HK-2 (cell line): Measurements from ENCODE around the gene CNTN4.

ENCODE experiments used
- DNase-seq: peaks from one replicate; pipeline ENCODE4 v3.0.0-alpha.2; 2018; ENCODE audit not compliant: unreplicated experiment

Gene CNTN4

DNA sequence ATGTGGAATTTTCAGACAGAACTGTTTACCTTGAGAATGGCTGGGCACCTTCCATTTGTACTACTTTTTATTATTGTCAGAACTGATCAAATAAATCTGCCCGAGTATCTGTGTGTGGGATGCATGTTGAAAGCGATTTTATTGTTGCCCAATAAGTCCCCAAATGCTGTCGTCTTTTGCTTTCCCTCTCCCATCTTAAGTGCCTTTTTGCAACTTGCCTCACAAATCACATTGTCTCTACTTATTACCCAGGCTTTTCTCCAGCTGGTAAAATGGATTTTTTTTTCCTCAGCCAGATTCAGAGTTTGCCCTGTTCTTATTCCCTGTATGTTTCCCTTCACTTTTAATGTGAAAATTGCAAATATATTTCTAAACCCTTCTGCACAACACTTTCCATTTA lies 163.1 kb downstream of the CNTN4 start:
- DNase-seq = no peak

DNA sequence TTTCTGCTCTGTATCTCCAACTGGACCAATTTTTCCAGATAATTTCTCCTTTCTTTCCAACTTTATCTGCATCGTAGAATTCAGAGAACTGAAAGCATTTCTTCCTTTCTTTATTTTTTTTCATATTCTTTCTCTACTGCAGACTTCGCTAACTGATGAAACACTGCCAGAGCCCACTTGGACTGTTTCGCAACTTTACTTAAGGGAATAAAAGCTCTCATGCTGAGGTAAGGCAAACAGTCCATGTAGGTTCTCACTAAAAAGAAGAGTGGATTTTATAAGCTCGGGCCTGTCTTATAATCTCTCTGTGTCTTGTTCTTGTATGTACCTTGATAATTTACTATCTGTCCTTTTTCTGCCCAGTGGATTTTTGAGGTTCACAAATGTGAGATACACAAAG lies 163.5 kb downstream of the CNTN4 start:
- DNase-seq = no peak

DNA sequence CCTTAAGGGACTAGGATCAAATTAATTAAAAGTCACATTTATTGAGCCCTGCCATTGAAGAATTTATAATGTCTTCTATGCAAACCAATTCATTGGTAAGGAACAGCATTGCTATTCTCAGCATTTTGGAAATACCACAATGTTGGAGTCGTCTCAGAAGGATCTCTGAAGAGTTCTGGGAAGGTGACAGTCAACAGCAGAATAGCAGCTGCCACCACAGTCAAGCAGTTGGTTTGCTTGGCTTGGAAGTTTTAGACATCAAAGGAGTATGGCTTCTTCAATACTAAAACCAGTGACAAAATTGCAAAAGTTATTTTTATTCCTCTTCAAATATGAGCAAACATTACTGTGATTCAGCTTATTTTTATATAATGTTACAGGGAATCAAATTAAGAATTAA lies 167.9 kb downstream of the CNTN4 start:
- DNase-seq = no peak

DNA sequence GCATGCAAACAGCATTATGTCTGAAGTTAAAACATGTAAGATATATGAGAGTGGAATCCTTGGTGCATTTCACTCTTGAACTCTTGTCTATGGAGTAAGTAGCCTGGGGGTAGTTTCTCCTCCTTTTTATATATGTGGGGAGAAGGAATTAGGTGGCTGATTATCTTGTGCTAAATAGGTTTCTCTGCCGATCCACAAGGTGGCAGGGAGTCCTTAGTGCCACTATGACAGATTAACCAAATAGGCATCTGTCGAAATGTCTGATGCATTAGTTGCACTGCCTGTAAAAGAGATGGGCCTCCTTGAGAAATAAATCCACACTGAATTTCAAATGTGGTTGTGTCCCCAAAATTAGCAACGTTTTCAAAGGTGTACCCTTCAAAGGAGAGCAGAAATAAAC lies 170.1 kb downstream of the CNTN4 start:
- DNase-seq = no peak

DNA sequence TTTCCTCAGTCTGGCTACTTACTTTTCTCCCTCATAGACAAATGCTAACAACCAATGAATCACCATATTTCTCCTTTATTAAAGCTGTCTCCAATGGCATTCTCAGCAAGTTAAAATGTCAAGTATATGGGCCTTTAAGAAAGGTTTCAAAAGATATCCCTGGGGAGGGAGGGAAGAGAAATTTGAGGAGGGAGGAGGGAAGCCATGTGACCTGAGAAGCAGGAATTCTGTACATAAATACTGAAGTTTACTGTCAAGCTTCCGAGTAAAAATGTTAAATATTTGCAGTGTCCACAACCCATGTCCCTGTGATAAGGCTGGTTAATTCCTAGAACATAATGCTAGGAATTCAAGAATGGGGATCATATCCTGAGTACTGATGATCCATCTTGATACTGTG lies 175.9 kb downstream of the CNTN4 start:
- no peak for DNase-seq

DNA sequence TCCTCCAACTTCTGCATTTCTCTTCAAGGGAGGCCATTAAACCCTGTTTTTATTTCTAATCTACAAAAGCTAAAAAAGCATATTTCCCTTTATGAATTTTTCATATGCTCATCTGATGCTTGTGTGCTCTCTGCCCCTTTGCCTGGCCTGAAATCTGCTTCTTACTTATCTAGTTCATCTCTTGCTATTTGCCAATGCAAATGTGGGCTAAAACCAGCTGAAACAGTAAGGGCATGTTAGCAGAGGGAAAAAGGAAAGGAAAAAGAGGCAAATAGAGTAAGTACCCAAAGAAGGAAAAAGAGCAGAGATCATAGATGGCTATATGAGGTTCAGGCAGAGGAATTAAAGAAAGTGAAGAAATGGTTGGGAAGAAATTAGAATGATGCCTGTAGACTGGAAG lies 185.2 kb downstream of the CNTN4 start:
- DNase-seq = no peak

DNA sequence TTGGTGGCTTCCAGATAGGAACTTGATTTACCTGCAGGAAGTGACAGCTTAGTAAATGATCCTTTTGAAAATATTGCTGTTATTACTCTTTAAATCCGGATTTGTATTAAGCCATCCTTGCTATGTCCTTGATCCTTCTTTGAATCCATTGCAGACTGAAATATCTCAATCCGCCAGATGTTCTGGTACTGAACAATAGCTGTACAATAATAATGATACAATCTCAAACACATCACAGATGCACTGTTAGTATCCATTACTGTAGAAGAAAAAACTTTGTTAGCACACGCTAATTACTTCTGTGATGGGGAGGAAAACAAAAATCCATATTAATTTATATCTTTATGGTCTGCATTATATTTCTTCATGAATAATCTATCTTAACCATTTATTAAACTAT lies 202.3 kb downstream of the CNTN4 start:
- no peak for DNase-seq

DNA sequence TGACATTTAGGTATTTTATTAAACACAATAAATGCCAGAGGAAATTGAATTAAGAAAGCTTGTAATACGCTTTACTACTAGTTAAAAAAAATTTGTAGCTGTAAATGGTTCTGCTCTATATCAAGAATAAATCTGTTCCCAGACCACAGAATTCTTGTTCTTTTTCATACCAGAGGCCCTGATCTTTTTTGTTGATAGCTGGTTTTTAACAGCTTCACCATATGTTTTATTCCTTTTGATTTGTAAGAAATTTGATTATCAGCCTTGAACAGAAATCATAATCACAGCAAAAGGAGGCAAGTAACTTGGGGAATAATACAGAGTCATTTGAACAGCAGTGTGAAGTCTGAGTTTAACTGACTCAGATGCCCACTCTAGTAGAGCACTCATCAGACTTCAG lies 202.7 kb downstream of the CNTN4 start:
- no peak for DNase-seq

DNA sequence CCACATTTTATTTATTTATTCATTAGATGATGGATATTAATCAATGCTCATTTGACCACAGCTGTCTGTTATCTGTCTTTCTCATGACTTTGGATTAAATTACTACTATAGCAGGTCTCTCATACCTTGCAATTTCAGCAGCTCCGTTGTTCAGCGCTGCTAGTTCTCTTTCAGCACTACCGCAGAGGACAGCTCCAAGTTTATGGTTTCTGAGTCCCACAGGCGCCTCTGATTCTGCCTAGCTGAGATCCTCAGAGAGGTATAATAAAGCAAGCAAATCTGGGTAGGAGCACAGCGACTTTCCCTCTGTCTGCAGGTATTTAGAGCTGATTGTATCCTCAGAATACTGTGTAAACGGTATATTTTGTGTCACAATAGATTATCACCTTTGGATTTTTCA lies 204.9 kb downstream of the CNTN4 start:
- DNase-seq = peak; percentile 2

DNA sequence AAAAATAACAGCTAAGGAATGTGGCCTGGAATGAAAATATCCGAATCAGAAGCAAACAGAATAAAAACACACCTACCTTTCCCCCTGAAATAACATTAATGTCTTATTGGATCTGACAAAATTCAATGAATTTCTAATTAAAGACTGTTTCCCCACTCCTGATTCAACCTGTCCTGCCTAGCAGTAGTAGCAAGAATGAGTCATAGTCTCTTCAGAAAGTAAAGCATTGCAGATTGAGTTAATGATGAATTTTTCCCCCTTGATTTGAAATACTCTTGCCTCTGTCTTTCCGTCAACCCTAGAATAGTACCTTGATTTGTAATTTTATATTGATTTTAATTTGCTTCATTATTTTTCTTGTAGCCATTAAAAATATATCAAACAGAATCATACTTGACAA lies 212.4 kb downstream of the CNTN4 start:
- DNase-seq = no peak

DNA sequence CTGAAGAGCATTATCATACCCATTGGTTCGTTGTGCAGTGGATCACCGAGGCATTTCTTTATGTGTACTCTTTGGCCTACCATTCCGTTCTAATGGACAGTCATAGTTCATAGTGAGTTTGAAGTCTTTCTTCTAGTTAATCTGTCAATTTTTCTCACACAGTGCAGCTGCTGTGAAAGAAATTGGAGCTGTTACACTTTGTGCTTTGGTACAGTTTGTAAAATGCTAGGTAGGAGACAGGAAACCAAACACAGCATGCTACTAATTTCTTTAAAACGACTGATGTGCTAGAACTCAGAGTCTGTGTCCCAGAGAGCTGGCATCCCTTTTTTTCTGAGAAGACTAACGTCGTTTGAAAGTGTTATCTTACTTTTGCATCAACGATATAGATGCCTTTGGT lies 218.9 kb downstream of the CNTN4 start:
- no peak for DNase-seq

DNA sequence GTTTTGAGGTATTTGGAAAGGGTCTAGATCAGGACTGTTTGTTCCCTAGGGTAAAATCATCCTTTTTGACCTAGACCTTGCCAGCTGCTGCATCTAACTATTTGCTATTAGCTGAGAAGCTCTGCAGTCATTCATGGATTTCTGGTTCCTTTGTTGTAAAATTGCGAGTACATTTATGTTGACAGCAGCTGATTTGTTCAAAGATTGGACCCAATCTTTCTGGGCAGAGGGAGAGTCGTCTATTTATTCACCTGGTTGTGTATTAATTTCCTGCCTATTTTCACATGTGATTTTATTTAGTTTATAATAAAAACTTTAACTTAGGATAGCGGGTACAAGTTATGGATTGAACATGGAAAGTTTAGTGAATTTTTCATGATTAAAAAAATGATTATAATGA lies 236.3 kb downstream of the CNTN4 start:
- DNase-seq = no peak

DNA sequence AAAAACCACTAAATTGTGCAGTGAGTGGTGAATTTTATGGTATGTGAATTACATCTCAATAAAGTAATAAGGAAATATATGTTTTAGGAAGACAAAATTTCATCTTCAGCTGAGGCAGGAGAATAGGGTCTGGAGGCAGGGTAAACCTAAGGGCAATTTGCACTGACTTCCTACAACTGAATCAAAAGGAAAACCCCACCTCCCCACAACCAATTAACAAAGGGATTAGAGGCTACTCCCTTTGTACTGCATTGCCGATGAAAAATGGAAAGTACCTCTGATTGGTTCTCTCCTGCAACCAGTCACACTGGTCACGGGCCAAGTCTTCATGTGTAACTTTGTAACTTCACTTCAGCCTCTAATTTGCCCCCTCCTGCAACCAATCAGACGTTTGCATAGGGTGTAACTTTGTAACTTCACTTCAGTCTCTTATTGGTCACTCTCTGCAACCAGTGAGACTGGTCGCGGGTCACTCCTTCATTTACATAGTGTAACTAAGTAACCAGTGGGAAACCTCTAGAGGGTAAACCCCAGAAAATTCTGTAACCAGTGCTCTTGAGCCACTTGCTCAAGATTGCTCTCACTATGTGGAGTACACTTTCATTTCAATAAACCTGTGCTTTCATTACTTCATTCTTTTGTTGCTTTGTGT lies 244.5 kb downstream of the CNTN4 start:
- no peak for DNase-seq

DNA sequence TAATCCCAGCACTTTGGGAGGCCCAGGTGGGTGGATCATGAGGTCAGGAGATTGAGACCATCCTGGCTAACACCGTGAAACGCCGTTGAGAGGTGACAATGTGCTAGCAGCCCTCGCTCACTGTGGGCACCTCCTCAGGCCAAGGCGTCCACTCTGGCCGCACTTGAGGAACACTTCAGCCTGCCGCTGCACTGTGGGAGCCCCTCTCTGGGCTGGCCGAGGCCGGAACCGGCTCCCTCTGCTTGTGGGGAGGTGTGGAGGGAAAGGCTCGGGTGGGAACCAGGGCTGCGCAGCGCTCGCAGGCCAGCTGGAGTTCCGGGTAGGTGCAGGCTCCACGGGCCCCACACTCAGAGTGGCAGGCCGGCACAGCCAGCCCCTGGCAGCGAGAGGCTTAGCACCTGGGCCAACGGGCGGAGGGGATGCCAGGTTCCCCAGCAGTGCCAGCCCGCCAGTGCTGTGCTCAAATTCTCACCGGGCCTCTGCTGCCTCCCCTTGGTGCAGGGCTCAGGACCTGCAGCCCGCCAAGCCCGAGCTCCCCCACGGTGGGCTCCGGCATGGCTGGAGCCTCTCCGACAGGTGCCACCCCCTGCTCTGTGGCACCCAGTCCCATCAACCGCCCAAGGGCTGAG lies 253.6 kb downstream of the CNTN4 start:
- DNase-seq = no peak

DNA sequence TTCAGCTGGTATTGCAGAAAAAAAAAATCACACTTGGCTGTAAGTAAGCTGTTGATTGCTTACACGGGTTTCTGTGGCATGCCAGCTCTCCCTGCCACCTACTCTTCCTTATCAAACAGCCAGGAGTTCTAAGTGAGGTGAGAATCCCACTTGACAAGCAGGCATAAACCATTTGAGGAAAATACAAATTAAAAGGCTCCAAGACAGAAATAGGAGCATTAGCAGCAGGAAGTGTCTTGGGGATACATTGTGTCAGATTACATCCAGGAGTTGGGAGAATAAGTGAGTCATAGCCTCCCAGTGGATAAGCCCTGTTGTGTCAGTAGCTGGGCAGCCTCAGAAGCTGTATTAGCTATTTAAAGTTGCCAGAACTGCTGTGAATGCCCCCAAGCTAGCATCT lies 256.0 kb downstream of the CNTN4 start:
- DNase-seq = peak; percentile 5

DNA sequence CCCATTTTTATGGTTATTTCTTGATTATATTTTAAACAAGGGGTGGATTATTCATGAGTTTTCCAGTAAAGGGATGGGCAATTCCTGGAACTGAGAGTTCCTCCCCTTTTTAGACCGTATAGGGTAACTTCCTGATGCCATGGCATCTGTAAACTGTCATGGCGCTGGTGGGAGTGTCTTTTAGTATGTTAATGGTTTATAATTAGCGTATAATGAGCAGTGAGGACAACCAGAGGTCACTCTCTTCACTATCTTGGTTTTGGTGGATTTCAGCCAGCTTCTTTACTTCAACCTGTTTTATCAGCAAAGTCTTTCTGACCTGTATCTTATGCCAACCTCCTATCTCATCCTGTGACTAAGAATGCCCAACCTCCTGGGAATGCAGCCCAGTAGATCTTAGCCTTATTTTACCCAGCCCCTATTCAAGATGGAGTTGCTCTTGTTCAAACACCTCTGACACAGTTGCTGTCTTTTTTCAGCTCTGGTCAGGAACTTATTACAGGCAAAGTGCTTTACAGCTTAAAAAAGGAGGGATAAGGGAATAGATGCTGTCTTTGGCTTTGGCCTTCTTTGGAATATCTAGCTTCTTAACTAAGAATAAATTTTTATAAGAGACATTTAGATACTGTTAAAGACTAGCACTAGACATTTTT lies 257.8 kb downstream of the CNTN4 start:
- DNase-seq = no peak

DNA sequence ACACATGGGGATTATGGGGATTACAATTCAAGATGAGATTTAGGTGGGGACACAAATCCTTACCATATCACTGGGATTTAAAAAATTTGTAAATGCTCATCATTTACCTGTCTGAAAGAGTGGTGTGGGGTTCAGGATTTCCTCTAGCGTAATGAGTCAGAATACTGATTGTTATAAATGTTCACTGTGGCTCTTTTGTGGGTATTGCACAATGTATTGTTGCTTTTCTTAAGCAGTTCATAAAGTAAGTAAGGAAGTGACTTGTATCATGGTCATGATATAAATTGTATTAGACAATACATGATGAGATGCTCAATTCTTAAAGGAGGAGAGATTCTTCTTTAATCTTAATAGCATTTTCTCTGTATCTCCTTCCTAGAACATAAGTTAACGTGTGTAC lies 262.1 kb downstream of the CNTN4 start:
- no peak for DNase-seq

DNA sequence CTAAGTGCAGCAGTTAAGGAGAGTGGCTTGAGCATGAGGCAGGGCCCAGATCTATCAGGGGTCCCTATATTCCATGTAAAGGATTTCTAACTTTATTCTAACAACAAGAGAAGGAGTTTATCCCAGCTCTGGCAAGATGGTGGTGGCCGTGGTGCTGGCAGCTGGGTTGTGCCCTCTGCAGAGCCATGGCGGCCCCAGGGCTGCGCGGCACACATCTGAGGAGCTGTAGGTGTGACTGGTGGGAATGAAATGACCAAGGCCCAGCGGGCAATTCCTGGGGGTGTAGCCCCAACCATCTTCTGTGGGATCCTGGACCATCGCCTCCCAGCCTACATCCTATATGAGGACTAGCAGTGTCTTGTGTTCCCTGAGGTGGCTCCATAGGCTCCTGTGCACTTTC lies 263.5 kb downstream of the CNTN4 start:
- no peak for DNase-seq

DNA sequence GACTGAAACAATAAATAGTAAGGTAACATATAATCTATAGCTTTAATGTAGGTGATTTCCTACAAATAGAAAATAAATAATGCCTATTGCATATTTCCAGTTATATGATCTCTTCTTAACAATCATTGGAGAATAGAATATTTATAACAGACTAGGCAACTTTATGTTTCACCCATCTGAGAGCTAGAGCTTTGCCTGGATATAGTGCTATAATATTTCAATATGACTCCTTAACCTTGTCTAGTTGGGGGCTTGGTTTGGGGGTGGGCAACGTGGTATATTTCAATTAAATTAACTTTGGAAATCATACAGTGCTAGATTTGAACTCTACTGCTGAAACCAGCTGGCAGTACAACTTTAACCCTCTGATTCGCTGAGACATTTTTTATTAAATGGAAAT lies 265.2 kb downstream of the CNTN4 start:
- no peak for DNase-seq

DNA sequence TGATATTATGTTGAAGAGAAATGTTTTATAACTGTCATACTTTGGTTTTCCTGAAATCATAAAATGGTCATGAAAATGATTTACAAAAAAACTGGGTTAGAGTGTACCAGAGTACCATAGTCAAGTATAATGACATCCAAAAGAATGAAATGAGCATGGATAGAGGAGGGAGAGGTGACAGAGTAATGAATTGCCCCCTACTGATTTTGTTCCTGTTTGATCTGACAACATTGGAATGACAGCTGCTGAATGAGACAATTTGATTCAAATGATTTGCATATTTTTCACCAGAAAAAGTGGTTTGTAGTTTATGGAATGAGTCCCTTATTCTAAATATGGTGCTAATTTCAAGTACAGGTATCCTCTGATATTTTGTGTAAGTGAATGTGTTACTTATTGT lies 271.7 kb downstream of the CNTN4 start:
- DNase-seq = no peak

DNA sequence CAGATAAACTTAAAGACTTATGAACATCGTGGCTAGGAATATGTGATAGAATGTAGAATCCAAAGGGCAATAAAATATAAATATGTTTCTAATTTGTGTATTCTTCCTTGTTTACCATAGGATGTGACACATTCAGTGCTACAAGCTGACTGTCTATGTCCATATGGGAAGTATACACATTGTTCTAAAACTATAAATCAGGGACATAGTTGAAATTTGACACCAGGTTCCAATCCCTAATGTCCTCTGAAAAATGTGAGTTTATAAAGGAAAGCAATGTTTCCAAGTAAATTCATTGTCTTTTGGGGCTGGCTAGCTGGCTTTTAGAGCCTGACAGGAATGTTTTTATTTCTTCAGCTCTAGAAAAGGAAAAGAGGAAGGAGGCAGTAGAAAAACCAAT lies 273.6 kb downstream of the CNTN4 start:
- DNase-seq = no peak

DNA sequence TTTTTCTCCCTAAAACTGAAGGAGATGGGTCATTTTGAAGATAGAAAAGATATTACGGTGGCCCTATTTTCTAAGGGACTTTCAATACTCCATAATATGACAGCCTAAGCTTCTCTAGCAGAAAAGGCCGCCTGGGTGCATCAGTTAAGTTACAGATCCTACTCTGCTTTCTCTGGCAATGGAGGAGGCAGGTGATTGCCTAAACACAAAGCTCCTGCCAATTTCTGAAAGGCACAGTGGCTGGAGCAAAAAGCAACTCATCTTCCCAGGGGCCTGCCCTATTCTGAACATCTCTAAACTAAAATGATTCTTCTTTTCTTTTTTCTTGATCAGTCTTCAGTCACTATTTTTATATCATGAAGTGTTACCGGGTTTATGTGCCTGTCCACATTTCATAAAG lies 276.7 kb downstream of the CNTN4 start:
- no peak for DNase-seq

DNA sequence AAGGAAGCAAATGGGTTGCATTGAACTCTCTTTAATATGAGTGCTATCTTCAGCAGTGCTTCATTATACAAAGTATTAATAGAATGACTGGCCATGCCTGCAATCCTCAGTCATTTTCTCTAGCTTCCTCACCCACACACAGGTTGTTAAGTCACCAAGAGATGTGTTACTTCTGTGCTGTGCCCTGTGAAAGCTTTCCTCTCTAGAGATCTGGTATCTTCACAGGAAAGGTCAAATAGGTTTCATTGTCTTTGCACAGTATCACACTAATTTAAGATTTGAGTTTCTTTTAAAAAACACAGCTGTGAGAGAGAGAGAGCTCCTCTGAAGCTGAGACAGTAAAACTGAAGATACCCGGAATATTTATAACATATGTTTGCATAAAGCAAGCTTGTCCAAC lies 278.6 kb downstream of the CNTN4 start:
- no peak for DNase-seq
